Natural killer cell (primary cell): ENCODE measurements around the gene CYP8B1. TPM values are rescaled to one million over a fixed set of nuclear protein-coding genes. Genes with fewer than 3 reads are reported as not detected.

Experiments used
- ATAC-seq, 3 donors: fragments of 150-1000 bp in 2 of 3; fragments of 200-7000 bp in 1 of 3; cut with Tn5 transposase; 1 replicate in 1 of 3; 2 replicates in 2 of 3; pipeline ENCODE4 v1.10.0; 2021; ENCODE audit warnings: mild to moderate bottlenecking in 2 of 3, moderate library complexity in 2 of 3
- DNase-seq, 2 donors: peaks; one replicate each; pipeline versions ENCODE4 v3.0.0 to v3.0.0-alpha.2; 2013 to 2021; ENCODE audit warnings: mixed read lengths in 1 of 2
- H3K27ac ChIP-seq: one replicate; pipeline ENCODE4 v1.5.1; 2013; ENCODE audit warnings: mild to moderate bottlenecking, low read length
- H3K27me3 ChIP-seq: one replicate; pipeline ENCODE4 v1.6.1; 2013; ENCODE audit warnings: low read length; ENCODE audit not compliant: control insufficient read depth, insufficient read depth
- H3K36me3 ChIP-seq: one replicate; pipeline ENCODE4 v1.6.1; 2013; ENCODE audit warnings: low read length; ENCODE audit not compliant: control insufficient read depth, insufficient read depth
- H3K4me1 ChIP-seq: one replicate; pipeline ENCODE4 v1.6.1; 2013; ENCODE audit warnings: low read length; ENCODE audit not compliant: control insufficient read depth, insufficient read depth
- H3K4me3 ChIP-seq: one replicate; pipeline ENCODE4 v1.5.1; 2013; ENCODE audit warnings: low read length
- H3K9me3 ChIP-seq: one replicate; pipeline ENCODE4 v1.6.1; 2013; ENCODE audit warnings: low read length; ENCODE audit not compliant: control insufficient read depth, insufficient read depth
- H3K27ac Mint-ChIP-seq, 2 donors: one replicate each; pipeline ENCODE4 v1.8.0; 2022; ENCODE audit warnings: mild to moderate bottlenecking in 2 of 2, mixed read lengths in 2 of 2, moderate library complexity in 1 of 2
- H3K27me3 Mint-ChIP-seq, 2 donors: one replicate each; pipeline ENCODE4 v1.8.0; 2022; ENCODE audit warnings: low read depth in 2 of 2, mixed read lengths in 2 of 2
- H3K36me3 Mint-ChIP-seq: one replicate; pipeline ENCODE4 v1.8.0; 2022; ENCODE audit warnings: mixed read lengths
- H3K4me1 Mint-ChIP-seq, 2 donors: one replicate each; pipeline ENCODE4 v1.8.0; 2022; ENCODE audit warnings: mixed read lengths in 2 of 2
- H3K4me3 Mint-ChIP-seq: one replicate; pipeline ENCODE4 v1.8.0; 2022; ENCODE audit warnings: mild to moderate bottlenecking, moderate library complexity, mixed read lengths
- H3K9me3 Mint-ChIP-seq, 2 donors: one replicate each; pipeline ENCODE4 v1.8.0; 2022; ENCODE audit warnings: mixed read lengths in 2 of 2
- WGBS: methylation state at CpG from one replicate; pipeline ENCODE4 v1.1.7; 2013; ENCODE audit warnings: missing lambda C conversion rate; ENCODE audit not compliant: insufficient coverage; 5-methylcytosine and 5-hydroxymethylcytosine counted together
- intact Hi-C: fragments of 100-400 bp; cut with micrococcal nuclease; formaldehyde crosslinking; loops from one replicate; pipeline ENCODE4 v1.14.2; 2022
- total RNA-seq, 4 donors: library from RNA; stranded (reverse); fragments of 120-200 nt in 1 of 4; gene quantifications; one replicate each; pipeline versions ENCODE4 v1.2.3 to v1.2.4, GENCODE V29; 2013 to 2022
- TF ChIP-seq, protein P1 (sequence below): fragments of 200-600 bp; IDR thresholded peaks from one replicate; pipeline ENCODE4 v1.8.0; 2022; ENCODE audit warnings: antibody characterized with exemption

Gene CYP8B1
- total RNA-seq, 3 donors from 2014 or later (not counting 1 experiment from before 2014, with no cell fraction given), result not detected

DNA sequence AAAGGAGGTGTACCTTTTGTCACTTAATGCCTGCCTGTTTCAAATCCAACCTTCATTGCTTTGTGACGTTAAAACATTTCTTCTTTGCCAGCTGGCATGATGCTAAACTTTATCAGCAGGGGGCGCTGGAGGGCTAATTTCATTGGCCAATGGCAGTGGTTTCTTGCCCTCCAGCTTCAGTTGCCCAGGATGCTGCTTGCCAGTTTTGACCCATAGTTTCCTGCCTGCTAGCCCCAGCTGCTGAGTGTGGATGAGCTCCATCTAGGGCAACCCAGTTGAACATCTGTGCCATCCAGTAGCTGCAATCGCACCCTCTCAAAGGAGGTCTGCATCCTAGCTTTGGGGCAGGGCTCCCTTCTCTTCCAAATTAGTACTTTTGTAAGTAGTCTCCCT lies 44.4 kb downstream of the CYP8B1 start:
- Mint-ChIP-seq H3K36me3 (no peaks in the 10 kb centered on the region), H3K4me3 (no peak overlapping the region), H3K27me3 (peaks cover 11 to 14% of the 10 kb centered on the region in 2 donors), H3K9me3 (no peaks in the 10 kb centered on the region), H3K4me1 (peaks cover 8 to 13% of the 10 kb centered on the region in 2 donors), H3K27ac (peak overlapping the region in 1 of 2 donors; percentile 16)
- peaks cover 2% of the 10 kb centered on the region for H3K27me3 ChIP-seq
- H3K4me1 ChIP-seq, result peaks cover 3% of the 10 kb centered on the region
- intact Hi-C loops, result loop anchor here (1.0 to 2.0 kb wide), 2 partner anchors 50 to 51 kb away; no protein-coding TSS in a partner anchor
- TF ChIP-seq, protein P1, sequence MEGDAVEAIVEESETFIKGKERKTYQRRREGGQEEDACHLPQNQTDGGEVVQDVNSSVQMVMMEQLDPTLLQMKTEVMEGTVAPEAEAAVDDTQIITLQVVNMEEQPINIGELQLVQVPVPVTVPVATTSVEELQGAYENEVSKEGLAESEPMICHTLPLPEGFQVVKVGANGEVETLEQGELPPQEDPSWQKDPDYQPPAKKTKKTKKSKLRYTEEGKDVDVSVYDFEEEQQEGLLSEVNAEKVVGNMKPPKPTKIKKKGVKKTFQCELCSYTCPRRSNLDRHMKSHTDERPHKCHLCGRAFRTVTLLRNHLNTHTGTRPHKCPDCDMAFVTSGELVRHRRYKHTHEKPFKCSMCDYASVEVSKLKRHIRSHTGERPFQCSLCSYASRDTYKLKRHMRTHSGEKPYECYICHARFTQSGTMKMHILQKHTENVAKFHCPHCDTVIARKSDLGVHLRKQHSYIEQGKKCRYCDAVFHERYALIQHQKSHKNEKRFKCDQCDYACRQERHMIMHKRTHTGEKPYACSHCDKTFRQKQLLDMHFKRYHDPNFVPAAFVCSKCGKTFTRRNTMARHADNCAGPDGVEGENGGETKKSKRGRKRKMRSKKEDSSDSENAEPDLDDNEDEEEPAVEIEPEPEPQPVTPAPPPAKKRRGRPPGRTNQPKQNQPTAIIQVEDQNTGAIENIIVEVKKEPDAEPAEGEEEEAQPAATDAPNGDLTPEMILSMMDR, result peak; percentile 89
- no peaks in the 10 kb centered on the region for H3K36me3 ChIP-seq
- no peak overlapping the region for H3K4me3 ChIP-seq
- 31% methylated on average over 3 of the region's 3 CpGs for WGBS
- DNase-seq, result peak; percentile 69 to 82
- ATAC-seq, result peak; percentile 68 to 89 (median 85)
- H3K9me3 ChIP-seq, result no peaks in the 10 kb centered on the region
- no peak overlapping the region for H3K27ac ChIP-seq

DNA sequence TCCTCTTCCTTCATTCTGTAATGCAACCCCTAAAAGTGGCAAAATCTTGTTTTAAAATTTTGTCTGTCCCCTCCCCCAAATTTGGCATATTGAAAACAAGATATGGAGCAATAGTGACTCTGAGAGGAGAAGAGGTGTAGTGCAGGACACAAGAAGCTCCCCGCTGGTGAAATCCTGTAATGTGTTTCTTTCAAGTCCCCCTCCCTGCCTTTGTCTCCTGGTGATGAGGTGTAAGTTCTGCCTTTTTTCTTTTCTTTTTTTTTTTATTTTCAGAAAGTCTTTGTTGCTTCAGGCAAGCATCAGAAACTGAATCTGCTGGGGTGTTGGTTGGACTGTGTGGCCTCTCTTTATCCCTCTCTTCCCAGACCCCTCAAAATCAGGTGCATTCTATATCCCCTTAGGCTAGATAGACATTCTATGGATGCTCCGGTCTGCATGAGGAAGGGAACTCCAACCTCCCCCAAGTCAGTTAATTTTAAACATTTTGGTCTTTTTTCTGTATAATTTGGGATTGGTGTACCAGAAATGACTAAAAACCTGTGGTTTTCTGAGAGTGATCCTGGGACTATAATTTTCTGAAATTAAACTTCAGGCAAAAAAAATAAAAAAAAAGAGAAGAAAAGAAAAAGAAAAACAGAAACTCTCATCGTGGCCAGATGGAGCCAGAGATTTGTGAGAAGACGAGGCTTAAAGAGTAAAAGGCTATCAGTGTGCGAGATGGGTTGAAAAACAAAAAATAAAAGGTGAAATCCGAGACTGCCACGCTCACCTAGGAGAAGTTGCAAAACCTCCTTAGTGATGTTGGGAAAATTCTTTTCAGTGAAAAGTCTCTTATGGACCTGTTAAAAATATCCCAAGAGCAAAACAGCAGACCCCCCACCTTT lies 45.0 kb downstream of the CYP8B1 start:
- H3K36me3 Mint-ChIP-seq, result no peaks in the 10 kb centered on the region
- no peaks in the 10 kb centered on the region for H3K36me3 ChIP-seq
- H3K27ac Mint-ChIP-seq, result no peak overlapping the region
- H3K4me1 ChIP-seq, result peaks cover 3% of the 10 kb centered on the region
- WGBS, result 53% methylated on average over 6 of the region's 7 CpGs
- H3K9me3 Mint-ChIP-seq, result no peaks in the 10 kb centered on the region
- TF ChIP-seq, protein P1, result no peak
- peaks cover 8 to 13% of the 10 kb centered on the region in 2 donors for H3K4me1 Mint-ChIP-seq
- no peak overlapping the region for H3K4me3 ChIP-seq
- peak in 1 of 2 donors; percentile 31 for DNase-seq
- H3K9me3 ChIP-seq, result no peaks in the 10 kb centered on the region
- H3K27ac ChIP-seq, result no peak overlapping the region
- H3K27me3 ChIP-seq, result peaks cover 2% of the 10 kb centered on the region
- no peak for ATAC-seq
- H3K4me3 Mint-ChIP-seq, result no peak overlapping the region
- peaks cover 11 to 16% of the 10 kb centered on the region in 2 donors for H3K27me3 Mint-ChIP-seq
- intact Hi-C loops, result loop anchor here (1.0 to 2.0 kb wide), 2 partner anchors 50 to 51 kb away; no protein-coding TSS in a partner anchor

DNA sequence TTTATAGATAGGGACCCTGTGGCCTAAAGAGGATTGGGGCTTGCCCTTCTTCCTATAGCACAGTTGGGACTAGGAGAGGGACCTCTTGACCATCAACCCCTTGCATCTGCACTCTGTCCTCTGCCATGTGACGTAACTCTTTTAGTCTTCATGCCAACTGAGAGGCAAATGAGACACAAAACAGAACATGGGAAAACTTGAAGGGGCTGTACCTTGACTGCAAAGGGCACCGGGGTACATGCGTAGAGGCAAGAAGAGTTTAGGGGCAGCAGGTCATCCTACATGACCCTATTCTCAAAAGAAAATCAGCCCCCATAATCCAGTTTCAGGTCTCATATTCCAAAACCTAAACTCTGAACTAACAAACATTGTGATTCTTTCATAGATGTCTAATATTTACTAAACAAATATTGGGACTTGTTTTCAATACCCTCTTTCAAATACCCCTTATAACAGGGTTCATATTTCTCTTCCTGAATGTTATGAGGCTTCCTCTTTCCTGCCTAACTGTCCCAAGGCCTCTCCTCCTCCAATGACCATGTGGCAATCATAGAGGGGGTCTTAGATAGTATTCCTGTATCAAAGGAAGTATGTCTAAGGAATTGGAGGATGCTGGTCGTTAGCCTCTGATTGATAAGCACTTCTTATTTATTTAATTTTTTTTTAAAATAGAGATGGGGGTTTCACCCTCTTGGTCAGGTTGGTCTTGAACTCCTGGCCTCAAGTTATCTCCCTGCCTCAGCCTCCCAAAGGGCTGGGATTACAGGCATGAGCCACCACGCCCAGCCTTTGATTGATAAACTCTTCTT lies 45.8 kb downstream of the CYP8B1 start:
- ATAC-seq (no peak), DNase-seq (no peak)
- WGBS, result 88% methylated on average over 4 of the region's 5 CpGs
- Histone ChIP-seq H3K27me3 (peaks cover 2% of the 10 kb centered on the region), H3K36me3 (no peaks in the 10 kb centered on the region), H3K4me1 (peaks cover 3% of the 10 kb centered on the region), H3K27ac (no peak overlapping the region), H3K4me3 (no peak overlapping the region), H3K9me3 (no peaks in the 10 kb centered on the region)
- TF ChIP-seq, protein P1, result no peak
- Mint-ChIP-seq H3K4me1 (peaks cover 8 to 13% of the 10 kb centered on the region in 2 donors), H3K27ac (no peak overlapping the region), H3K36me3 (no peaks in the 10 kb centered on the region), H3K27me3 (peaks cover 15 to 16% of the 10 kb centered on the region in 2 donors), H3K9me3 (no peaks in the 10 kb centered on the region), H3K4me3 (no peak overlapping the region)
- intact Hi-C loops, result loop anchor here (2.0 kb wide), 1 partner anchor 49 kb away; no protein-coding TSS in a partner anchor
